Kidney capillary endothelial cell (primary cell): ENCODE measurements around the gene SCN8A.

Experiments
- DNase-seq: peaks from one replicate; pipeline ENCODE4 v3.0.0-alpha.2; 2018; ENCODE audit warnings: low spot score

The SCN8A gene

GRCh38 chr12:51833448-51834227 is 242.6 kb downstream of the SCN8A start:
- DNase-seq, result no peak

GRCh38 chr12:51834411-51834810 is 243.4 kb downstream of the SCN8A start:
- DNase-seq, result no peak

- no peak for DNase-seq
Measured at GRCh38 chr12:51836041-51836826, 245.2 kb downstream of the SCN8A start.

GRCh38 chr12:51836827-51837173 is 245.8 kb downstream of the SCN8A start:
- no peak for DNase-seq

GRCh38 chr12:51837286-51837685 is 246.3 kb downstream of the SCN8A start:
- DNase-seq, result no peak

- no peak for DNase-seq
Measured at GRCh38 chr12:51838036-51838435, 247.0 kb downstream of the SCN8A start.

- DNase-seq, result no peak
Measured at GRCh38 chr12:51838762-51839161, 247.7 kb downstream of the SCN8A start.

GRCh38 chr12:51839310-51839947 is 248.4 kb downstream of the SCN8A start:
- no peak for DNase-seq

GRCh38 chr12:51840966-51841365 is 249.9 kb downstream of the SCN8A start:
- no peak for DNase-seq

GRCh38 chr12:51841727-51842126 is 250.7 kb downstream of the SCN8A start:
- no peak for DNase-seq

GRCh38 chr12:51844854-51845253 is 253.8 kb downstream of the SCN8A start:
- no peak for DNase-seq

GRCh38 chr12:51845482-51845881 is 254.4 kb downstream of the SCN8A start:
- DNase-seq, result no peak

GRCh38 chr12:51846271-51846691 is 255.2 kb downstream of the SCN8A start:
- DNase-seq, result no peak

- DNase-seq, result no peak
Measured at GRCh38 chr12:51846911-51847642, 256.0 kb downstream of the SCN8A start.

GRCh38 chr12:51847643-51848325 is 256.8 kb downstream of the SCN8A start:
- DNase-seq, result no peak

GRCh38 chr12:51848326-51848727 is 257.3 kb downstream of the SCN8A start, which contains the start of gene FIGNL2:
Gene FIGNL2, minus strand, starts transcription at chr12:51848718. Its CDS starts 26,305 bp downstream, at chr12:51822413.
- DNase-seq, result no peak

- DNase-seq, result no peak
Measured at GRCh38 chr12:51848841-51849735, 258.1 kb downstream of the SCN8A start.

GRCh38 chr12:51850081-51850964 is 259.3 kb downstream of the SCN8A start:
- no peak for DNase-seq

GRCh38 chr12:51850965-51851299 is 259.9 kb downstream of the SCN8A start:
- no peak for DNase-seq
